Endometrial microvascular endothelial cells (primary cell): ENCODE data around the gene POPDC2. TPM values are rescaled to one million over a fixed set of nuclear protein-coding genes. Genes with fewer than 3 reads are reported as not detected.

ENCODE experiments used
- in situ Hi-C: cut with HindIII; loops from 2 replicates; pipeline ENCODE4 v1.10.0; 2017; ENCODE audit warnings: low sequenced_read_pairs, low pct_unique_long_range_greater_than_20kb; ENCODE audit errors: inconsistent ontology term
- total RNA-seq: library from RNA; depleted of rRNA; stranded (reverse); fragments of >200 nt; gene quantifications from one replicate; pipeline ENCODE4 v1.2.3, GENCODE V29; 2015; ENCODE audit errors: inconsistent ontology term

Gene POPDC2
- total RNA-seq, 1 donor from 2014 or later: not detected

DNA sequence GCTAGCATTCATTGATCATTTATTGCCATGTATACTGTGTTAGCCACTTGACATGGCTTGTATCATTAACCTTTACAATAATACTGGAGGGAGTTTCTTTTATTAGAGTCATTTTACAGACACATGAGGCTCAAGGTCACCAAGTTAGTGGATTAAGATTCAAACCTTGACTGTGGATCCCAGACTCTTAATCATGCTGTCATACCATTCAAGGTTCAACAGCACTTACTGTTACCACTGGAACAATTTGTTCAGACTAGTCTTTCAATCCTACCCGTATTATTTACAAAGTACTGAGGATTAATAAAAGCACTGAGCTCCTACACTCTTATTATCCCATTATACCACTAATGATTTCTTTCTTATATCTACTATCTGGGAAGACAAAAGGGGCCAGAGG, 15.6 kb upstream of the POPDC2 start:
- in situ Hi-C loops: loop anchor here (25.0 kb wide), 1 partner anchor 214 kb away; the partner anchor contains the start of genes POGLUT1 and TMEM39A

DNA sequence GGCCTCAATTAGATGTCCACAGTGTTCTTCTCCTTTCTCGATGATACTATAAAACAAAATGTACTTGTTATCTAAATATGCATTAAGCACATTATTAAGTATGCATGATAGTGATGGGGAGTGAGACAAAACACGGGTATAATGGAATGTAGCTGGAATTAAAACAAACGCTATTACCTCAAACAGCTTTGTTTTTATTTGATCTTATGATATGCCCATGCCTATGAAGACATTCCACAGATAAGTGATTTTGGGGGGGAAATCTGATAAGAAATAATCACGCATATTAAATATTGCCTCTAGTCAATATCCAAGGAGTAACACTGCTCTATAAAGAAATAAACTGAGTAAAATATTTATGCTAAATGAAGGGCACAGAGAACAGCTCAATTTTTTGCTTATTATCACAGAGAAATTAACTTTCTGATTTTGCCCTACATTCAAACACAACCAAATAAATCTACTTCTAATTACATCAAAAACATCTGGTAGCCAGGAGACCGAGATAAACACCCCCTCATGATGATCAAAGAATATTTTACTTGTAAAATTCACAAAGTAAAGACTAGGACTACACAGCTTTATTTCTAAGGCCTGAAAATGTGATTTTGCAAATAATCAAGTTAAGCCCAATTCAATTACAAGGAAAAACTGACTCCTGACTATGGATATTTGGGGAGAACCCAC, 14.9 kb upstream of the POPDC2 start:
- in situ Hi-C loops: loop anchor here (25.0 kb wide), 1 partner anchor 213 kb away; the partner anchor contains the start of genes POGLUT1 and TMEM39A

DNA sequence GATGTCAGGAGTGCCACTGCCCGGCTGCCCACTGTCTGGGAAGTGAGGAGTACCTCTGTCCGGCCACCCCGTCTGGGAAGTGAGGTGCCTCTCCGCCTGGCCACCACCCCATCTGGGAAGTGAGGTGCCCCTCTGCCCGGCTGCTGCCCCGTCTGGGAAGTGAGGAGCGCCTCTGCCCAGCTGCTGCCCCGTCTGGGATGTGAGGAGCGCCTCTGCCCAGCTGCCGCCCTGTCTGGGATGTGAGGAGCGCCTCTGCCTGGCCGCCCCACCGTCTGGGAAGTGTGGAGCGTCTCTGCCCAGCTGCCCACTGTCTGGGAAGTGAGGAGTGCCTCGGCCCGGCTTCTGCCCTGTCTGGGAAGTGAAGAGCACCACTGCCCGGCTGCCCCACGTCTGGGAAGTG, 13.5 kb upstream of the POPDC2 start:
- in situ Hi-C loops: no loop called here

DNA sequence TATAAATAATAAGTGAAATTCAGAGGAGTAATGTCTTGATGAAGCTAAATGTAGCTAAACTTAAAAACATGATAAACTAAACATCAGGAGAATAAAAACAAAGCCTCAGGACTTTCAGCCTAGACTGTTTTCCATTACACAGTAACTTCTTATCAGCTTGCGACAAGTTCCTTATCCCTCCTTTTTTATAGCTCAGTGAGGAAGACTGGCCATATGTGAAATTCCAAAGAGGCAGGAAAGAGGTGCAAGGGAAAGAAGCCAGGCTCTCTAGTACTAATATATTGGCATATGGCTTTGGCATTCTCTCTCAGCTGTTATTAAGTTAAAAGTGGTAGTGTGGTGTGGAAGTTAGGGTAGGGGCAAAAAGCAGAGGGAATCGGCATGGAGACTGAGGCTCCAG, 12.4 kb upstream of the POPDC2 start:
- in situ Hi-C loops: no loop called here

DNA sequence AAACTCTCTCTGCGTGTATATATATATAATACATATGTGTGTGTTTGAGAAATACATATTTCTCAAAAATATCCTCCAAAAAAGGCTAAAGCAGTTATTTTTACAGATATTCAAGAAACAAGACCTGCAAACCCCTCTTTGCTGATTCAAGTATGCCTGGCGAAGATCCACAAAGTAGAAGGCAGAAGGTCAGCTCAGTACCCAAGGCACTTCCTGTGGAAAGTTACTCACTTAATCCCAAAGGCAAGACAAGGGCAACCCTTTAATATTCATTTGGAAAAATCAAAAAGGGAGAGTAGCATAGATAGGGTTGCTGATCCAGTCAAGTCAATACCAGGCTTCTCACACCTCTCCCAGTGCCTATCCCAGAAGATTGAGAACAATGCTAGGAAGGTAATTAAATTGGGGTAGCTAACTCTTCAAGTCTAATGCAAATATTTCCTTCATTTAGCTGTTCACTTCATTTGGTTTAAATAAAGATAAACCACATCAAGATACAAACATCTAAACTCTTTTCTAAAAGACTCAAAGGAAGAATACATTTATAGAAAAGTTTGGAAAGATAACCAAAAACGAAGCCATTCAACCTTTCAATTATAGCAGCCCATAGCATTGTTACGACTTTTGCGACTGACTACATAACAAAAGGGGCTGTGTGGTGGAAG, 9.6 kb upstream of the POPDC2 start:
- in situ Hi-C loops: no loop called here

DNA sequence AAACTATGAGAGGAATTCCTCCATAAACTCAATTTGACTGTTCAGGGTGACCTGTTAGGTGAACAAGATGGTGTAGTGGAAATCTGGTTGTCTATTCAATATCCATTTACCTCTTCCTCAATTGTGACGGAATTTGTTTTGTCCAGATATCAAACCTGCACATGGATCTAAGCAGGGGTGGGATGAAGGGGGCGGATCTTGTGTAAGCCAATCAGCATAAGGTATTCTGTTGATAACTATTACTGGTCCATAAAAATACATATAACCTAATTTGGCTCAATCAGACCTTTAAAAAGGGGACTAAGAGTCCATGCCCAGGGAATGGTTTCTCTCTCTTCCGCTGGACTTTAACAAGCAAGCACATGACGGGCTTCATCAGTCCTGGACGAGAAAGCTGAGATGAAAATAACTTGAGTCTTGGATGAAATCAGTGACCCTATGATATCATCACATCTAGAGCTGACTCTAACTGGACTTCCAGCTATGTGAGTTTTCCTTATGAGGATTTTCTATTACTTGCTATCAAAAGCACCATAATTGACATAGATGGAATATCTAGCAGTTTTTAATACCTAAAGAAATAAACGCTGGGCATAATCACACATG, 5.7 kb upstream of the POPDC2 start:
- in situ Hi-C loops: no loop called here

DNA sequence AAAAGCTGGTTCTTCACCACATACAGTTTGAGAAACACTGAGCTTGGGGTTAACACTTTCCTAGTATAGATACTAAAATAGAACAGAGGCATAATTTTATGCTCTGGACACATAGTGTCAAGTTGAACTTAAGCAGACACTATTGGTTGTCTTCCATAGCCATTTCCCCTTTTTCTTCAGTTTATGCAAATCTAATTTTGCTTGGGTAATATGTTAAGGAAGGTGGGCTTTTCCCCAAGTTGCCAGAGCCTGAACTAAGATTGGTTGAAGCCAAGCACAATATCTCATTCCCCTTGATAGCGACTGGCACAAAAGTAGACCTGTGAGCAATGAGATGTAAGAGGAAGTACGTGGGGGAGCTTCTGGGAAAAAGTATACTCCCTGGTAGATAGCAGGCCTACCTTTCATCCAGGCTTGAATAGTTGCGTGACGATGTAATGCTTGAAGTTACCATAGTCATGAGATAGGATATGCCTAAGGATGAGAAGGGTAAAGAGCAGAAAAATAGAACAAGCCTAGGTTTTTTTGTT, 4.5 kb upstream of the POPDC2 start:
- in situ Hi-C loops: no loop called here

DNA sequence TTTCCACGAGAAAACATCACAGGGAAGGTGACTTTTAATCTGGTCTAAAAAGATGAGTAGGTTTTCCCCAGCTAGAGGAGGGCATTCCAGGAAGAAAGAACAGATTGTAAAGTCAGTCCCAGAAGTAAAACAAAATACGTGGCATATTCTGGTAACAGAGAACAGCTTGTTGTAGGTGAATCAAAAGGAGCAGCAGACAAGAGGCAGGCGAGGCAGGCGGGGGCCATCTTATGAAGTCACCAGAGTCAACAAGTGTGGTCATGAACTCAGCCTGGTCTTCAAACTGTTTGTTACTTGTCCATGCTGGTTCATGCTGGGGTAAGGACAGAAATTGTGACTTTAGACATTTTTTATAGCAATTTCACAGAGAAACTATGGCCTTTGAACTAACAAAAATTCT, 4.0 kb upstream of the POPDC2 start:
- in situ Hi-C loops: no loop called here

DNA sequence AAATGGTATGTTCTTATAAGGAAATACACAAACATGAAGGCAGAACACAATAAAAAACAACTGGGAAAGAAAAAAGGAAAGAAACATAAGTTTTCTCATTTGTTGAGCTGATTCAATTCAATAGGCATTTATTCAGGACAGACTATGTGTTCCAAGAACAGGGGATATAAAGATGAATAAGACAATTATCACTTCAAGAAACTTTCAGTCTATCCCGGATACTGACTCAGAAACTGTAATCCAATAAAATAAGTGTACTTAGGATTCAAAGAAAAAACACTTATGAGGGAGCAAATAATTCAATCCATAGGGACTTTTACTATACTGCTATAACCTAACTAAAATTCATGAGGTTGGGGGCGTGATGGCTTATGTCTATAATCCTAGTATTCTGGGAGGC, 3.5 kb upstream of the POPDC2 start:
- in situ Hi-C loops: no loop called here

DNA sequence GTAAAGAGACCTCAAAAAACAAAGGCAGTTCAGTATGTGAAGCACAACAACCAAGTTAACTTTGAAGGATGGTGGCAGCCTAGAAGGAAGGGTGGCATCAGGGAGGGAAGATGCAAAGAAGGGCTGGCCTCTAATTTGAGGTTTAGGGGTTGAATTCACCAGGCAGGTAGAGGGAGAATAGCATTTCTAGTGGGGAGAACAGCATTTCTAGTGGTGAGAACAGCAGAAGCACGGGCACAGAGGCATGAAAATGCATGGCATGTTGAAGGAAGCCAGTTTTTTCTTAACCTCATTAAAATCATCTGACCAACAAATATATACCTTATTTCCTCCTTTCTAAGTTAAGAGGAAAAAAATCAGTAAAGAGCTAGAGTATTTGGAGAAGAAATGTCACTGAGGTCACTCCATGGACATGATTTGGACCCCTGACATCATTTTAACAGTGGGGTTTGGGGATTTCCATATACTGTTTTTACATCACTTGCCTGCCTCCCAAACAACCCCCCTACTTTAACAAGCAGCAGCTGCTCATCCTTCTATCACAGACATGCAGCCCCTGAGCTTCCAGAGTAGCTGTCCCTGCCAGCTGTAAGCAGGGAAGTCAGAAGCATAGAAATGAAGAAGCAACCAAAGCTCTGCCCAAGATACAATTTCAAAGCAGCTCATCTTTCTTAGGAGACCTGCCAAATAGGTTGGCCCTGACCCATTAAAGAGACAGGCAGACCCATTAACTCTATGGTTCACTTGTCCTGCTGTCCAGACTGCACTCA, 2.4 kb upstream of the POPDC2 start:
- in situ Hi-C loops: no loop called here

DNA sequence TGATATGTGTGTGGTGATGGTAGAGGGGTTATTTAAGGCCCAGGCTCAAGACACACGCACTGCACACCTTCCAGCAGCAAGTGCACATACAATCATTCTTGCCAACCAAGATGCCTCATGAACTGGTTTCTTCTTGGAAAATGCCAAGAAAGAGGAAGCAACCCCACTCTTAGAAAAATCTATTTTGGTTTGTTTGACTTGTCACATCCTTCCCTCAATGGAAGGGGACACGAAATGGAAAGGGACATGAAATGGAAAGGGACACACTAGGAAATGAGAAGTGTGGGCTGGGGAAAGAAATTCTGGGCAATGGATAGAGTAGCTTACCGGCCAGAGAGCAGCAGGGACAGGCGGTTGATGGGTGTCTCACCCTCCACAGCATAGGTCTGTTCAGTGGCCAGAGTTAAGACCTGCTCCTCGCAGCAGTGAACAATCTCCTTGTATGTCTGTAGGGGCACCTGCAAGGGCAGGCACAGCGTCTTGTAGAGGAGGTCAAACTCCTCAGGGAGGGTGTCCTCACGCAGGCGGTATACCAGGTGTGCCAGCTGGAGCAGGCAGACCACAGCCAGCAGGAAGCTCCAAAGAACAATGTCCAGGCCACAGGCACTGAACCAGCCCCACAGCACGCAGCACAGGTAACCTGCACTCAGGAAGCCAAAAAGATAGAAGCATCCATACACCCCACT, 640 bp downstream of the POPDC2 start:
- in situ Hi-C loops: no loop called here

DNA sequence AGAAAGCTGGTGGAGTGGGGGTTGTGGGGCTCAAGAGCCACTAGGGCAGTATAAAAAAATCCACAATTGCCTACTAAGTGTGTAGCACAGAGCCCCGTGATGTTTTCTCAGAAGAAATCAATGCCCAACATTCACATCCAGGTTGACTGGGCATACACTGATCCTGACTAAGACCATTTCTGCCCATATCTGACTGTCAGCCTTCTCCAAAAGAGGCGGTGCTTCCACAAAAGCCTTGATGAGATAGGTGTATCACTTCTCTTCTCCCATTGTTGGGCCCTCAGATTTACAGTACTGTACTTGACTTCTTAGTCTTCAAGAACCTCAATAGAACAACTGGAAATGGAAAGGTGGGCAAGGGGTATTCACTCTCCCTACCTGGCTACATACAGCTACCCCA, 1.4 kb downstream of the POPDC2 start:
- in situ Hi-C loops: no loop called here

DNA sequence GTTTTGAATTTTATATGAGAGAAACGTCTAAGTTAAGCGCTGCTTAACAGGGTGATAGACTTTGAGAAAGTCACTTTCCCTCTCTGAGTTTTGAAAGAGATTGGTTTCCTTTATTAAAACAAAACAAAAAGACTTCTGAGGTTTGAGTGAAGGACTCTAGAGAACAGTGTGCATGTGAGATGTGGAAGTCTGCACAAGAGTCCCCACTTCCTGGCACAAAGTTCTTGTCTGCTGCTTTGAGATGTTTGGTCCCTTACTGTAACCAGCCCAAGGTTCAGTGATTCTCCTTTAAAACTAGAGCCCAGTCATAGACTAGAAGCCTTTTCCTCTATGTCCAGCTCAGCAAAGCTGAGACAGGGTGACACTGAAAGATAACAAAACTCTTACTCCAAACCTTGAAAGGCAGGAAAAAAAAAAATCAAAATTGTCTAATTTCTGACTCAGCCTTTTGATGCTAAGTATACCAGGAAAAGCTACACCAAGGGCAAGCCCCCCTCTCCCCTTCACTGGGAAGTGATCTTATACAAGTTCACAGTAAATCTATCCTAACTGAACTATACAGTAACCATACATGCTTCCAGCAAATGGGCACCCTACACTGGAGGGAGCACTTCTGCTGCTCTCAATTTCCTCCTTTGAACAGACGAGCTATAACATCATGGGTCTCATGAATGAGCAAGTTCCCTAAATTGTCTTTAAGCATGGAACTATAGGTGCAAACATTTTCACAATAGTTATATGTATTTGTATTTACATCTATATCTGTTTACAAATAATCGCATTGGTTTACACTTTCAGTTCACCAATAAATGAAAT, 2.3 kb downstream of the POPDC2 start:
- in situ Hi-C loops: no loop called here

DNA sequence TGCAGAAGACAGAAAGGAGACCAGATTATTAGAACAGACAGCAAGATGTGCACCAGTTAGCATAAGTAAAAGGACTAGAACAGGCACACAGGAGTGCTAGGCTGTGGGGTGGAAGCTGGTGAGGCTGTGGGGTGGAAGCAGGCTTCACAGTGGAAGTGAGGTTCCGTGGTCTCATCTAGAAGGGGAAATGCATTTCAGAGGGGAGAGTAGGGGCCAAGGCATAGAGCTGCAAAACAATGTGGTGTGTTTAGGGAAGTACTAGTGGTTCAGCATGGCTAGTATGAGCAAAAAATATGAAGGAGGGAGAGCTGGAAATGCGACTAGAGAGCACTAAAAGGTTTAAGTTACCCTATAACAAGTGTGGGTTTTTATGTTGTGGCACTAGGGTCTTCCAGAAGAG, 6.5 kb downstream of the POPDC2 start:
- in situ Hi-C loops: no loop called here

DNA sequence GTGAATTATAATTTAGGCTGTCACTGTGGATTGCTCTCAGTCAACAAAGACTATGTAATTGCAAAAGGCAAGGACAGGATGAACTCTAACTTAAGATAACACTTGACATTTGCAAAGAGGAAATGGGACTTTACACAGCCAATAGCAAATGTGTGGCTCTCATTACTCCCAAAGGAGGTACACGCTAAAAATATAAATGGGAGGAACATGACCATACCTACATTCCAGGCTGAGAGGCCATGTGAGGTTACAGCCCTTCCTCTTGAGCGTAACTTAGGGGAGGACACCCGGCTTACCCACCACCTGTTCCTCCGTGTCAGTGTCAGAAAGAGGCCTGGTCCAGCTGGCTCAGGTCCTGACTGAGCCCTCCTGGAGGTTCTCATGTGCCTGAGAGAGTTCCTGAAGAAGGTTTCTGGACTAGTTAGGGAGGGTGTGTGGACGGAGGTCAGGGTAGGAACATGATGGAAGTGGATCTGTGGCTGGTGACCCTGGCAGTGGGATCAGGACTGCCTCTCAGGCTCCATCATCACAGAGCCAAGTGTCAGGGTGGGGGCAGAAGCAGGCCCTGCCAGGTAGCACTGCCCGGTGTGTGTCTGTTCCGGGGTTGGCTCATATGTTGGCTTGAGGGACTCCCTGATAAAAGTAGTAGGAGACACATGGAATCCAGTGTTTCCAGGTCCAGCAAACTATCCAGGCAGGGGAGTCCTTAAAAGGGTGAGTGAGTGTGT, 7.9 kb downstream of the POPDC2 start:
- in situ Hi-C loops: no loop called here

DNA sequence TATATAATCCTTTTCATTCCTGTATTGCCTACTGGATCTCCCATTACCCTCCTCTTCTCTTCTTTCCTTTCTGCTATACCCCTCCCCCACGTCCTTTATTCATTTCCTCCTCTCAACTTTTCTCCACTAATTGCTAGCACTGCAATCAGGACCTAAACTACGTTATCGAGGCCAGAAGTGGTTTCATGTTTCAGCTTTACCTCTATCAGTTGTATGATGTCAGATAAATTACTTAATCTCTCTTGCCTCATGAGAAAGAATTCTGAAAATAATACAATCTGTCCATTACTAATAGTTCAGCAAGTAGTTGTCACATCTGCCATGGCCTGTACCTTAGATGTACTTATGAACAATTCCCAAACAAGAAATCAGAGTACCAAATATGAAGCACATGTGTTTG, 10.6 kb downstream of the POPDC2 start:
- in situ Hi-C loops: no loop called here

DNA sequence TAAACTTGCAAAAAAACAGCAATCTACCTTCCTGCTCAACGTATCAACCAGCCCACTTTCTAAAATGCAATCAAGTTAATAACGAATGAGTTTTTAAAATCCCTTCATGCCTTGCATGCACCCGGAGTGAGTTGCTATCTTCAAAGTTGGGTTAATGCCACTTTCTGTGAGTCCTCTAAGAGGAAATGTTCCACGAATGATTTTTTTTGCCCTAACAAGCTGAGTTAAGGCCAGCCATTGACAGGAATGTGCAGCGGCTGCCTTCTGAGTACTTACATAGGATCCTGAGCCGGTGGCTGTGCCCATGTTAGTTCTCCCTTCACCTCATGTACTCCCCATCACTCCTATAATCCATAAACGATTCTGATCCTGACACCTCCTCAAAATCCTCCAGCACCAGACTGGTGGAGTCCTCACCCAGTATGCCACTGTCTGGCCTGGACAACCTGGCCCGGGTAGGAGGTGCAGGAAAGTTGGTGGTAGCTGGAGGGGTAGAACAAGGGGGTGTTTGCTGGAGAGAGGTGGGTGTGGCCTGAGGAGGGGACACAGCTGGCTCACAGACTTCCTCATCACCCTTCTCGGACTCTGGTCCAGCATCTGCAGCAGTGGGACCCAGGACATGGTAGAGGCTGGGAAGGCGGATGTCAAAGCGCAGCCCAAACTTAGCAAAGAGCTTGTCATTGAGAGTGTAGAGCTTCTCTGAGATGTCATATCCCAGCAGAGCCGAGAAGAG, 12.4 kb downstream of the POPDC2 start:
- in situ Hi-C loops: no loop called here
